K562 (cell line): ENCODE data around the gene KRR1. TPM values are rescaled to one million over a fixed set of nuclear protein-coding genes. Genes with fewer than 3 reads are reported as not detected.

Source experiments
- ATAC-seq: fragments of 200-7000 bp; cut with Tn5 transposase; 3 replicates; pipeline ENCODE4 v1.9.1; 2020; ENCODE audit warnings: moderate library complexity
- BruUV-seq: library from RNA; stranded (reverse); fragments of 400-500 nt; replicated peaks from 2 replicates; lab custom pipeline; 2021; lab: Mats Ljungman, UMichigan
- CTCF ChIA-PET: fragments of 300-600 bp; formaldehyde crosslinking; extraction: SDS; loops from one replicate; lab custom pipeline; 2021; ENCODE audit warnings: low intra/inter-chr PET ratio; lab: Yijun Ruan, JAX
- POLR2A ChIA-PET: fragments of 300-600, 350-650 bp; sonication (Branson Sonifier 250); formaldehyde crosslinking; extraction: SDS; loops from one replicate; lab custom pipeline; 2021; ENCODE audit warnings: antibody characterized with exemption, inconsistent platforms; lab: Yijun Ruan, JAX
- DNase-seq, 4 experiments: peaks; one replicate each; pipeline versions ENCODE4 v3.0.0 to v3.0.0-alpha.2; 2011 to 2018; ENCODE audit warnings: low spot score in 3 of 4, mixed read lengths in 3 of 4; ENCODE audit errors: extremely low read depth in 1 of 4
- FAIRE-seq: peaks from 2 replicates; lab custom pipeline; 2011; peaks lifted over from hg19 to GRCh38; lab: Jason Lieb, UNC
- H2AFZ ChIP-seq: 2 replicates; pipeline ENCODE4 v1.6.0; 2011; ENCODE audit warnings: low read depth, low read length, control low read depth, inconsistent platforms
- H3K27ac ChIP-seq: fragments of 200-600 bp; 3 replicates; pipeline ENCODE4 v1.8.0; 2011; ENCODE audit warnings: low read depth, mild to moderate bottlenecking, control low read depth, inconsistent platforms, low read length, moderate library complexity, mixed read lengths; ENCODE audit errors: extremely low read depth
- H3K27me3 ChIP-seq, 2 experiments: fragments of 300-600 bp in 1 of 2; 2 replicates in 1 of 2; 3 replicates in 1 of 2; pipeline versions ENCODE4 v1.6.0 to v1.8.0; 2011; ENCODE audit warnings: inconsistent platforms in 2 of 2, low read length in 2 of 2, mild to moderate bottlenecking in 1 of 2, mixed read lengths in 1 of 2, moderate library complexity in 1 of 2; ENCODE audit not compliant: control insufficient read depth in 2 of 2, insufficient read depth in 2 of 2
- H3K36me3 ChIP-seq: fragments of 300-600 bp; 3 replicates; pipeline ENCODE4 v1.8.0; 2011; ENCODE audit warnings: mild to moderate bottlenecking, low read length, inconsistent platforms; ENCODE audit not compliant: control insufficient read depth, insufficient read depth
- H3K4me1 ChIP-seq, 2 experiments: fragments of 200-600 bp in 1 of 2; replicated peaks in 1 of 2; 2 replicates in 1 of 2; 3 replicates in 1 of 2; pipeline versions ENCODE4 v1.5.1 to v1.8.0; 2011; ENCODE audit warnings: inconsistent platforms in 2 of 2, low read length in 2 of 2, mild to moderate bottlenecking in 1 of 2, mixed read lengths in 1 of 2, moderate library complexity in 1 of 2; ENCODE audit not compliant: control insufficient read depth in 2 of 2, insufficient read depth in 2 of 2
- H3K4me2 ChIP-seq: 2 replicates; pipeline ENCODE4 v1.6.1; 2011; ENCODE audit warnings: low read length, control low read depth, inconsistent platforms, mixed read lengths; ENCODE audit not compliant: insufficient read depth
- H3K4me3 ChIP-seq: fragments of 200-600 bp; sonication (generic), shearing (Covaris generic); 2 replicates; pipeline ENCODE4 v1.5.1; 2016; ENCODE audit warnings: control low read depth, inconsistent platforms
- H3K79me2 ChIP-seq: fragments of 200-600 bp; 3 replicates; pipeline ENCODE4 v1.8.0; 2011; ENCODE audit warnings: low read length, inconsistent platforms; ENCODE audit not compliant: control insufficient read depth, insufficient read depth
- H3K9ac ChIP-seq, 2 experiments: 2 replicates each; pipeline versions ENCODE4 v1.6.0 to v1.6.1; 2011; ENCODE audit warnings: low read depth in 2 of 2, low read length in 2 of 2, control low read depth in 1 of 2, inconsistent platforms in 1 of 2, mild to moderate bottlenecking in 1 of 2, mixed read lengths in 1 of 2; ENCODE audit not compliant: insufficient read depth in 1 of 2
- H3K9me1 ChIP-seq: one replicate; pipeline ENCODE4 v1.6.0; 2011; ENCODE audit warnings: inconsistent platforms, mild to moderate bottlenecking, low read length, moderate library complexity; ENCODE audit not compliant: control insufficient read depth, insufficient read depth
- H3K9me3 ChIP-seq: replicated peaks from 2 replicates; pipeline ENCODE4 v1.5.1; 2011; ENCODE audit warnings: low read depth, low read length, inconsistent platforms; ENCODE audit not compliant: control insufficient read depth, insufficient read depth
- H4K20me1 ChIP-seq: replicated peaks from 2 replicates; pipeline ENCODE4 v1.6.1; 2011; ENCODE audit warnings: low read length, inconsistent platforms, mixed read lengths; ENCODE audit not compliant: control insufficient read depth, insufficient read depth
- CCAR2 ChIP-seq: fragments of 200-400 bp; formaldehyde crosslinking; IDR thresholded peaks from 2 replicates; pipeline ENCODE4 v1.6.1; 2017; ENCODE audit warnings: mild to moderate bottlenecking, low read depth, low read length
- ELF4 ChIP-seq: fragments of 450-650 bp; formaldehyde crosslinking; IDR thresholded peaks from 2 replicates; pipeline ENCODE4 v1.4.0; 2022; ENCODE audit warnings: missing genetic modification characterization
- ERF ChIP-seq: fragments of 450-650 bp; formaldehyde crosslinking; IDR thresholded peaks from 2 replicates; pipeline ENCODE4 v1.4.0; 2020; ENCODE audit warnings: mild to moderate bottlenecking, mixed read lengths
- GTF2F1 ChIP-seq: IDR thresholded peaks from 2 replicates; pipeline ENCODE4 v1.6.1; 2011; ENCODE audit warnings: low read depth, low read length, improper control_type of control experiment
- MCM5 ChIP-seq: fragments of 450-650 bp; IDR thresholded peaks from 2 replicates; pipeline ENCODE4 v1.6.1; 2016; ENCODE audit warnings: low read depth
- NCOA2 ChIP-seq, 2 experiments: fragments of 450-650 bp; IDR thresholded peaks; 2 replicates each; pipeline ENCODE4 v1.6.1; 2018; ENCODE audit warnings: mild to moderate bottlenecking in 2 of 2, moderate library complexity in 1 of 2; ENCODE audit not compliant: partially characterized antibody in 2 of 2
- NELFE ChIP-seq: IDR thresholded peaks from 2 replicates; pipeline ENCODE4 v1.6.1; 2011; ENCODE audit warnings: mild to moderate bottlenecking; ENCODE audit not compliant: insufficient read depth, insufficient read length
- NFATC3 ChIP-seq: fragments of 450-650 bp; IDR thresholded peaks from 2 replicates; pipeline ENCODE4 v1.6.1; 2017; ENCODE audit warnings: mild to moderate bottlenecking
- OTX1 ChIP-seq: fragments of 450-650 bp; formaldehyde crosslinking; IDR thresholded peaks from 2 replicates; pipeline ENCODE4 v1.4.0; 2022; ENCODE audit warnings: mild to moderate bottlenecking
- PHTF2 ChIP-seq: fragments of 250-450 bp; sonication (Bioruptor Pico); IDR thresholded peaks from 2 replicates; pipeline ENCODE4 v1.5.0; 2021; ENCODE audit warnings: mild to moderate bottlenecking
- RAD51 ChIP-seq: fragments of 450-650 bp; IDR thresholded peaks from 2 replicates; pipeline ENCODE4 v1.7.1; 2016; ENCODE audit warnings: low read depth, mild to moderate bottlenecking, borderline replicate concordance
- SMARCA5 ChIP-seq: fragments of 450-650 bp; IDR thresholded peaks from 2 replicates; pipeline ENCODE4 v1.6.1; 2016
- ZBTB7A ChIP-seq: IDR thresholded peaks from 2 replicates; pipeline ENCODE4 v1.6.1; 2011; ENCODE audit warnings: low read depth, mild to moderate bottlenecking, low read length, moderate library complexity, borderline replicate concordance; ENCODE audit not compliant: control insufficient read depth
- ZC3H8 ChIP-seq: fragments of 450-650 bp; IDR thresholded peaks from 2 replicates; pipeline ENCODE4 v1.6.1; 2017
- ZFPM2 ChIP-seq: fragments of 250-450 bp; sonication (Bioruptor Pico); IDR thresholded peaks from 2 replicates; pipeline ENCODE4 v1.5.1; 2022; ENCODE audit warnings: mild to moderate bottlenecking
- ZNF133 ChIP-seq: fragments of 250-450 bp; sonication (Bioruptor Pico); IDR thresholded peaks from 2 replicates; pipeline ENCODE4 v1.4.0; 2020; ENCODE audit warnings: mild to moderate bottlenecking
- ZNF217 ChIP-seq: sonication (generic); formaldehyde crosslinking; IDR thresholded peaks from 2 replicates; pipeline ENCODE4 v1.8.0; 2022; ENCODE audit warnings: mild to moderate bottlenecking, missing genetic modification reagents
- ZNF263 ChIP-seq: sonication (generic); formaldehyde crosslinking; IDR thresholded peaks from 2 replicates; pipeline ENCODE4 v1.8.0; 2022; ENCODE audit warnings: mild to moderate bottlenecking, missing genetic modification reagents, borderline replicate concordance
- ZNF507 ChIP-seq: conservative IDR thresholded peaks from 2 replicates; pipeline ENCODE4 v1.6.1; 2017; ENCODE audit warnings: missing genetic modification characterization, missing compliant biosample characterization
- WGBS: fragments of 100-300 bp; shearing (Covaris generic); methylation state at CpG from one replicate; pipeline ENCODE4 v1.1.6; 2016; ENCODE audit warnings: low coverage, mixed read lengths; ENCODE audit not compliant: insufficient coverage; ENCODE audit errors: missing lambda C conversion rate; 5-methylcytosine and 5-hydroxymethylcytosine counted together
- in situ Hi-C: fragments of 300-500 bp; cut with MboI; formaldehyde crosslinking; loops from 4 replicates; pipeline ENCODE4 v1.15.0; 2018; ENCODE audit warnings: inconsistent platforms, mixed read lengths
- intact Hi-C: fragments of 100-400 bp; cut with micrococcal nuclease; formaldehyde crosslinking; loops from 2 replicates; pipeline ENCODE4 v1.14.2; 2022
- polyA plus RNA-seq, 8 experiments: library from polyadenylated mRNA; depleted of rRNA in 4 of 8; stranded (reverse) in 5 of 8; unstranded in 3 of 8; fragments of >200 nt; fragmentation: Nextera tagmentation in 2 of 8; fragmentation: Illumina TruSeq in 1 of 8; extraction: Ambion mirVana in 2 of 8; extraction: Trizol in 1 of 8; gene quantifications; 2 replicates each; pipeline versions ENCODE4 v1.2.1 to v1.2.3, GENCODE V29; 2011 to 2014; ENCODE audit warnings: inconsistent platforms in 1 of 8, missing spikeins in 1 of 8
- total RNA-seq, 7 experiments: library from RNA; depleted of rRNA in 6 of 7; stranded (reverse); fragments of >200 nt in 6 of 7; fragmentation: Illumina TruSeq in 2 of 7; extraction: Trizol in 2 of 7; gene quantifications; 2 replicates each; pipeline versions ENCODE4 v1.2.1 to v1.2.3, GENCODE V29; 2011 to 2021; ENCODE audit warnings: low replicate concordance in 1 of 7

KRR1 gene
- total and polyA plus RNA-seq, 9 of the 15 experiments (the other 6 are each of a cell fraction or from before 2014, with no cell fraction given) = 42.6 to 102 (median 61.0) TPM

DNA sequence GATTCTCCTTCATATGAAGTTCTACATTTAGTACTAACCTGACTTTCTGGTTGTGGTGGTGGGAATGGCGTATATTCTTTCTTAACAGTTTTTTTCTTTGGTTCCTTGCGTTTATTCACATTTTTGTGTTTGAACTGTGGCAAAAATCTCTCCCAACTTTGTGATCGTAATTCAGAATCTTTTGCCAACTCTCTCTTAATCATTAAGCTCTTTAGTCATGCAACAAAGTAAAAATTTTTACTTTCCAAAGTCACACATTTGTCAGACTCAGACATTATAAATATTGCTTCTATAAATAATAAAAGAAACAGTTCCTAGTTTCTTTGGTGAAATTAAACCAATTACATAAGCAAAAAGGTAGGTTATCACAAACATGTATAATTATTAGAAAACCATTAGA, 7.5 kb downstream of the KRR1 start:
- no peaks in the 10 kb centered on the region for H3K9me3 ChIP-seq
- H3K4me2 ChIP-seq = no peak overlapping the region
- no peaks in the 10 kb centered on the region for H3K4me1 ChIP-seq
- H3K27me3 ChIP-seq = no peaks in the 10 kb centered on the region
- TF ChIP-seq SMARCA5 (no peak), NELFE (no peak), CCAR2 (no peak), NCOA2 (IDR thresholded peaks at IDR 0.05; ENCODE audit: partially characterized antibody in 2 of 2) (no peak), ZNF263 (CRISPR knock-in tag) (no peak), OTX1 (no peak), ZNF217 (CRISPR knock-in tag) (no peak), ZFPM2 (no peak), ELF4 (CRISPR knock-in tag) (no peak), ZNF133 (CRISPR knock-in tag) (no peak), ERF (CRISPR knock-in tag) (no peak), ZNF507 (no peak), ZC3H8 (no peak), MCM5 (no peak), NFATC3 (no peak), RAD51 (no peak), GTF2F1 (no peak), PHTF2 (CRISPR knock-in tag) (no peak), ZBTB7A (no peak)
- ATAC-seq (no peak), DNase-seq (no peak), FAIRE-seq (no peak)
- no peak overlapping the region for H3K9ac ChIP-seq
- CTCF ChIA-PET = no interaction called here
- BruUV-seq = no TSS peak
- POLR2A ChIA-PET = no interaction called here
- H2AFZ ChIP-seq = no peak overlapping the region
- H4K20me1 ChIP-seq = no peaks in the 10 kb centered on the region
- intact Hi-C loops (no loop called here), in situ Hi-C loops (no loop called here)
- WGBS = 92% methylated on average over 3 of the region's 3 CpGs
- H3K79me2 ChIP-seq = peaks cover 22% of the 10 kb centered on the region
- no peaks in the 10 kb centered on the region for H3K9me1 ChIP-seq
- H3K4me3 ChIP-seq = no peak overlapping the region
- H3K27ac ChIP-seq = no peak overlapping the region
- peaks cover 96% of the 10 kb centered on the region for H3K36me3 ChIP-seq
